ENCODE data around the gene PPFIBP2. TPM values are rescaled to one million over a fixed set of nuclear protein-coding genes. Genes with fewer than 3 reads are reported as not detected.

The PPFIBP2 gene
- total and polyA plus RNA-seq, 9 donors = 40.9 to 72.5 (median 52.1) TPM

- Histone ChIP-seq H3K4me3 (ENCODE audit: low read length) (no peak overlapping the region), H3K27me3 (ENCODE audit: control insufficient read depth, insufficient read depth, low read length) (no peaks in the 10 kb centered on the region), H3K9me3 (replicated peaks; ENCODE audit: control insufficient read depth, low read depth, low read length) (no peaks in the 10 kb centered on the region), H3K36me3 (ENCODE audit: control insufficient read depth, insufficient read depth, low read length) (peaks cover 18% of the 10 kb centered on the region), H3K4me1 (ENCODE audit: control insufficient read depth, insufficient read depth, low read length) (peaks cover 5% of the 10 kb centered on the region), H3K27ac (ENCODE audit: low read length) (no peak overlapping the region)
- 55% methylated on average over 3 of the region's 4 CpGs for WGBS (ENCODE audit: insufficient coverage)
- peak; percentile 32 for DNase-seq
These were observed 17.8 kb upstream of the PPFIBP2 start for GRCh38 chr11:7495882-7496551.

- H3K4me3 ChIP-seq (ENCODE audit: low read length) = no peak overlapping the region
- H3K36me3 ChIP-seq (ENCODE audit: control insufficient read depth, insufficient read depth, low read length) = peaks cover 12% of the 10 kb centered on the region
- no peak overlapping the region for H3K27ac ChIP-seq (ENCODE audit: low read length)
- no peaks in the 10 kb centered on the region for H3K27me3 ChIP-seq (ENCODE audit: control insufficient read depth, insufficient read depth, low read length)
- H3K9me3 ChIP-seq (replicated peaks; ENCODE audit: control insufficient read depth, low read depth, low read length) = no peaks in the 10 kb centered on the region
- no peak for DNase-seq
- 89% methylated on average over 1 of the region's 4 CpGs for WGBS (ENCODE audit: insufficient coverage)
- peaks cover 2% of the 10 kb centered on the region for H3K4me1 ChIP-seq (ENCODE audit: control insufficient read depth, insufficient read depth, low read length)
These were observed 15.6 kb upstream of the PPFIBP2 start for GRCh38 chr11:7498193-7498592.

GRCh38 chr11:7499081-7499480 lies 14.7 kb upstream of the PPFIBP2 start:
- peak; percentile 51 for DNase-seq
- Histone ChIP-seq H3K27me3 (ENCODE audit: control insufficient read depth, insufficient read depth, low read length) (no peaks in the 10 kb centered on the region), H3K4me3 (ENCODE audit: low read length) (no peak overlapping the region), H3K9me3 (replicated peaks; ENCODE audit: control insufficient read depth, low read depth, low read length) (no peaks in the 10 kb centered on the region), H3K27ac (ENCODE audit: low read length) (no peak overlapping the region), H3K36me3 (ENCODE audit: control insufficient read depth, insufficient read depth, low read length) (peaks cover 4% of the 10 kb centered on the region), H3K4me1 (ENCODE audit: control insufficient read depth, insufficient read depth, low read length) (peaks cover 2% of the 10 kb centered on the region)
- 58% methylated on average over 1 of the region's 1 CpG for WGBS (ENCODE audit: insufficient coverage)

DNA sequence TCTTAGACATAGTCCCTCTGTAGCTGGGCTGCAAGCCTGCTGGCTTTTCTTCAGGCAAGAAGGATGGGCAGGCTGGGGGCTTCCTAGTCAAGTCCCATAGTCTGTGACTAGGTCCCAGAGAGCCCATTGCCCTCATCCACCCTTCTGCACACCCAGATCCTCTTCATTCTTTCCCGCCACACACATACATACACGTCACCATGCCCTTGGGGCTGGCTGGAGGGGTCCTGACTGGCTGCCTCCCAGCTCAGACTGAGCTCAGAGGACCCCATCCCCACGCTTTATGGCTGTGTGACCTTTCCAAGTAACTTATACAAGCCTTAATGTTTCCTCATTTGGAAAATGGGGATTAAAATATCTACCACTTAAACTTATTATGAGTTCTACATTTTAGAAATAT lies 13.5 kb upstream of the PPFIBP2 start:
- Histone ChIP-seq H3K4me3 (ENCODE audit: low read length) (no peak overlapping the region), H3K27ac (ENCODE audit: low read length) (no peak overlapping the region), H3K9me3 (replicated peaks; ENCODE audit: control insufficient read depth, low read depth, low read length) (no peaks in the 10 kb centered on the region), H3K4me1 (ENCODE audit: control insufficient read depth, insufficient read depth, low read length) (peaks cover 2% of the 10 kb centered on the region), H3K36me3 (ENCODE audit: control insufficient read depth, insufficient read depth, low read length) (peaks cover 4% of the 10 kb centered on the region), H3K27me3 (ENCODE audit: control insufficient read depth, insufficient read depth, low read length) (no peaks in the 10 kb centered on the region)
- whole genome bisulfite sequencing (ENCODE audit: insufficient coverage) = no CpG with 5 or more reads among the region's 3 CpGs
- DNase-seq = no peak

DNA sequence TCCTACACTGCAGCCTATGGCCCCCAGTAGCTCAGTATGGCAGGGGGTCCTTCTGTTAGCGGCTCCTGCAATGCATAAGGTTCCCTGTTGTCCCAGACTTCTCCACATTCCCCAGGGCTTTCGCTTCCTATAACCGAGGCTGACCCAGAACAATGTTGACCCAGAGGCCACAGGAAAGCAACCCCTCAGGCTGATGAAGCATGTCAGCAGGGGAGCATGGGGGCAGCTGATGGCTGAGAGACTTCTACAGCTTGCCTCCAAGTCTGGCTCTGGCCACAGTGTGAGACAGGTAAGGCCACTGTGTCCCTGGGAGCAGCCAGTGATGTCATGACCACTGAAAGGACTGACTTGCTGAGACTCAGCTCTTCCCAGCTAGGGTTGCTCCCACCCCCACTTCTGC lies 12.5 kb upstream of the PPFIBP2 start:
- DNase-seq = no peak
- H3K36me3 ChIP-seq (ENCODE audit: control insufficient read depth, insufficient read depth, low read length) = peaks cover 6% of the 10 kb centered on the region
- no peak overlapping the region for H3K4me3 ChIP-seq (ENCODE audit: low read length)
- no peaks in the 10 kb centered on the region for H3K4me1 ChIP-seq (ENCODE audit: control insufficient read depth, insufficient read depth, low read length)
- H3K27ac ChIP-seq (ENCODE audit: low read length) = no peak overlapping the region
- H3K9me3 ChIP-seq (replicated peaks; ENCODE audit: control insufficient read depth, low read depth, low read length) = no peaks in the 10 kb centered on the region
- 69% methylated on average over 3 of the region's 3 CpGs for WGBS (ENCODE audit: insufficient coverage)
- H3K27me3 ChIP-seq (ENCODE audit: control insufficient read depth, insufficient read depth, low read length) = no peaks in the 10 kb centered on the region

GRCh38 chr11:7501894-7502293 lies 11.9 kb upstream of the PPFIBP2 start:
- DNase-seq = no peak
- WGBS (ENCODE audit: insufficient coverage) = 95% methylated on average over 4 of the region's 4 CpGs
- H3K27me3 ChIP-seq (ENCODE audit: control insufficient read depth, insufficient read depth, low read length) = no peaks in the 10 kb centered on the region

GRCh38 chr11:7506243-7506642 lies 7.6 kb upstream of the PPFIBP2 start:
- DNase-seq = no peak
- Histone ChIP-seq H3K4me1 (ENCODE audit: control insufficient read depth, insufficient read depth, low read length) (peaks cover 8% of the 10 kb centered on the region), H3K27me3 (ENCODE audit: control insufficient read depth, insufficient read depth, low read length) (no peaks in the 10 kb centered on the region), H3K36me3 (ENCODE audit: control insufficient read depth, insufficient read depth, low read length) (peaks cover 17% of the 10 kb centered on the region), H3K4me3 (ENCODE audit: low read length) (no peak overlapping the region), H3K27ac (ENCODE audit: low read length) (no peak overlapping the region), H3K9me3 (replicated peaks; ENCODE audit: control insufficient read depth, low read depth, low read length) (no peaks in the 10 kb centered on the region)
- WGBS (ENCODE audit: insufficient coverage) = 91% methylated on average over 1 of the region's 3 CpGs

More at GRCh38 chr11:7501894-7502293, 11.9 kb upstream of the PPFIBP2 start:
- Histone ChIP-seq H3K27ac (ENCODE audit: low read length) (no peak overlapping the region), H3K4me3 (ENCODE audit: low read length) (no peak overlapping the region), H3K4me1 (ENCODE audit: control insufficient read depth, insufficient read depth, low read length) (no peaks in the 10 kb centered on the region), H3K36me3 (ENCODE audit: control insufficient read depth, insufficient read depth, low read length) (peaks cover 9% of the 10 kb centered on the region), H3K9me3 (replicated peaks; ENCODE audit: control insufficient read depth, low read depth, low read length) (no peaks in the 10 kb centered on the region)

GRCh38 chr11:7508087-7508486 lies 5.7 kb upstream of the PPFIBP2 start:
- Histone ChIP-seq H3K9me3 (replicated peaks; ENCODE audit: control insufficient read depth, low read depth, low read length) (no peaks in the 10 kb centered on the region), H3K4me1 (ENCODE audit: control insufficient read depth, insufficient read depth, low read length) (peaks cover 27% of the 10 kb centered on the region), H3K36me3 (ENCODE audit: control insufficient read depth, insufficient read depth, low read length) (peaks cover 17% of the 10 kb centered on the region), H3K4me3 (ENCODE audit: low read length) (no peak overlapping the region), H3K27ac (ENCODE audit: low read length) (no peak overlapping the region), H3K27me3 (ENCODE audit: control insufficient read depth, insufficient read depth, low read length) (no peaks in the 10 kb centered on the region)
- no peak for DNase-seq
- WGBS (ENCODE audit: insufficient coverage) = no CpG with 5 or more reads among the region's 3 CpGs

DNA sequence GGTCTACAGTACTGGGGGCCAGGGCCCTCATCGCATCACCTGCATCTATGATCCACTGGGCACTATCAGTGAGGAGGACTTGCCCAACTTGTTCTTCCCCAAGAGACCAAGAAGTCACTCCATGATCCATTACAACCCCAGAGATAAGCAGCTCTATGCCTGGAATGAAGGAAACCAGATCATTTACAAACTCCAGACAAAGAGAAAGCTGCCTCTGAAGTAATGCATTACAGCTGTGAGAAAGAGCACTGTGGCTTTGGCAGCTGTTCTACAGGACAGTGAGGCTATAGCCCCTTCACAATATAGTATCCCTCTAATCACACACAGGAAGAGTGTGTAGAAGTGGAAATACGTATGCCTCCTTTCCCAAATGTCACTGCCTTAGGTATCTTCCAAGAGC lies 3.8 kb upstream of the PPFIBP2 start:
- no peak overlapping the region for H3K4me3 ChIP-seq (ENCODE audit: low read length)
- no peak overlapping the region for H3K27ac ChIP-seq (ENCODE audit: low read length)
- H3K27me3 ChIP-seq (ENCODE audit: control insufficient read depth, insufficient read depth, low read length) = peaks cover 8% of the 10 kb centered on the region
- peak; percentile 26 for DNase-seq
- WGBS (ENCODE audit: insufficient coverage) = no CpG with 5 or more reads among the region's 2 CpGs
- no peaks in the 10 kb centered on the region for H3K9me3 ChIP-seq (replicated peaks; ENCODE audit: control insufficient read depth, low read depth, low read length)
- peaks cover 37% of the 10 kb centered on the region for H3K4me1 ChIP-seq (ENCODE audit: control insufficient read depth, insufficient read depth, low read length)
- H3K36me3 ChIP-seq (ENCODE audit: control insufficient read depth, insufficient read depth, low read length) = peaks cover 14% of the 10 kb centered on the region

DNA sequence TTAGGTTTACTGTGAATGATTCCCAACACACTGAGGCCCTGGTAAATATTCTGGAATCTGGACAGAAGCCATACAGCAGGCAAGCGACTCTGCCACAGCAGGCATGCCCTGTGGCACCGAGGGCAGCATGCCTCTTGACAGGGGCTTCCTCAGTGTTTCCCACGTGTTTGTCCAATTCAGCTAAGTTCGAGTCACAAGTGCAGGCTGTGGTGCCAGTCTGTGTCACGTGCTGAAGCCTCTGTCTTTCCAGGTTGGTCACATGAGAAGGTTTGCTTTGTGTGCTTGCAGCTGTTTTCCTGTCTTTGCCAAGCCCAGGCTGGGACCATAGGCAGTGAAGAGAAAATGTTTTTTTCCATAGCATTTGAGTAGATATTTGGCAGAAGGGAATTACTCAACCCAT lies 2.4 kb upstream of the PPFIBP2 start:
- 45% methylated on average over 5 of the region's 5 CpGs for WGBS (ENCODE audit: insufficient coverage)
- Histone ChIP-seq H3K9me3 (replicated peaks; ENCODE audit: control insufficient read depth, low read depth, low read length) (no peaks in the 10 kb centered on the region), H3K4me3 (ENCODE audit: low read length) (no peak overlapping the region), H3K4me1 (ENCODE audit: control insufficient read depth, insufficient read depth, low read length) (peaks cover 37% of the 10 kb centered on the region), H3K36me3 (ENCODE audit: control insufficient read depth, insufficient read depth, low read length) (peaks cover 11% of the 10 kb centered on the region), H3K27ac (ENCODE audit: low read length) (peak overlapping the region; percentile 94), H3K27me3 (ENCODE audit: control insufficient read depth, insufficient read depth, low read length) (peaks cover 16% of the 10 kb centered on the region)
- peak; percentile 94 for DNase-seq
